ENCODE results near the gene DLG2. TPM values are rescaled to one million over a fixed set of nuclear protein-coding genes. Genes with fewer than 3 reads are reported as not detected.

The DLG2 gene
- total RNA-seq, 1 donor from 2014 or later, result 0.17 TPM

DNA sequence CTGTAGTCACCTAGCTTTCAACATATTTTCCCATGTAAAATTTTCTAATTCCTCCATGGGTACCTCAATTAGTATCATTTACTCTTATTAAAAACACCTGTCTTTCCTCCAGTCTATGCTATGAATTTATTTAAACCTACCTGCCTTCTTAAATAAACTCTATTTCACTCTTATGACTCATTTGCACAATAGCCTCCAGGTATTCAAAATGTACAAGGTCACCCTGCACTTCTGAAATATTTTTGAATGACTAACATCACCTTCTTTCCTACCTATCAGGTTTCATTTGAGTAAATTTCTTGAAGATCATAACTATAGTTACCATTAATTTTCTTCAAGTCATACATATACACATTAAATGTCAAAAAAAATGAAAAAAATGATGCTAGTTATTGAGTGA is 939.7 kb downstream of the DLG2 start:
- TF ChIP-seq, protein P1, sequence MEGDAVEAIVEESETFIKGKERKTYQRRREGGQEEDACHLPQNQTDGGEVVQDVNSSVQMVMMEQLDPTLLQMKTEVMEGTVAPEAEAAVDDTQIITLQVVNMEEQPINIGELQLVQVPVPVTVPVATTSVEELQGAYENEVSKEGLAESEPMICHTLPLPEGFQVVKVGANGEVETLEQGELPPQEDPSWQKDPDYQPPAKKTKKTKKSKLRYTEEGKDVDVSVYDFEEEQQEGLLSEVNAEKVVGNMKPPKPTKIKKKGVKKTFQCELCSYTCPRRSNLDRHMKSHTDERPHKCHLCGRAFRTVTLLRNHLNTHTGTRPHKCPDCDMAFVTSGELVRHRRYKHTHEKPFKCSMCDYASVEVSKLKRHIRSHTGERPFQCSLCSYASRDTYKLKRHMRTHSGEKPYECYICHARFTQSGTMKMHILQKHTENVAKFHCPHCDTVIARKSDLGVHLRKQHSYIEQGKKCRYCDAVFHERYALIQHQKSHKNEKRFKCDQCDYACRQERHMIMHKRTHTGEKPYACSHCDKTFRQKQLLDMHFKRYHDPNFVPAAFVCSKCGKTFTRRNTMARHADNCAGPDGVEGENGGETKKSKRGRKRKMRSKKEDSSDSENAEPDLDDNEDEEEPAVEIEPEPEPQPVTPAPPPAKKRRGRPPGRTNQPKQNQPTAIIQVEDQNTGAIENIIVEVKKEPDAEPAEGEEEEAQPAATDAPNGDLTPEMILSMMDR (conservative IDR thresholded peaks at IDR 0.05; ENCODE audit: low read depth, low read length), result no peak
- no peak overlapping the region for H3K4me3 ChIP-seq (ENCODE audit: low read depth, low read length)
- no peak for DNase-seq (ENCODE audit: low read depth)

DNA sequence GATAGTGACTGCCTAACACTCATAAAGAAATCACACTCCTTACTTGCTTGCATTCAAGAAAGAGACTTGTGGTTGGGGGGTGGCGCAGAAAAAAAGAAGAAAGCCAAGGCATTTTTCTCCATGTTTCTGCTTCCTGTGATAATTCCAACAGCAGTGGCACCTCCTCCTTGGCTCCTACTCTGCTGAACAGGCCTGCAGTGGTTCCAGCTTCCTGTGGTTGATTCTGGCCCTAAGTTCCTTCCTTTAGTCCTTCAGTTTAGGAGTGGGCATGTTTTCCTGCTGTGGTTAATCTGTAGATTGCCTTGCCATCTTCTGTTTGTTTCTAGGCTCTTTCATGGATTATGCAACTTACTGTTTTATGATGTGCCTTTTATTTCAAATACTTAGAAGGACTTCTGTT is 940.4 kb downstream of the DLG2 start:
- DNase-seq (ENCODE audit: low read depth), result no peak
- TF ChIP-seq, protein P1 (conservative IDR thresholded peaks at IDR 0.05; ENCODE audit: low read depth, low read length), result no peak
- no peak overlapping the region for H3K4me3 ChIP-seq (ENCODE audit: low read depth, low read length)

DNA sequence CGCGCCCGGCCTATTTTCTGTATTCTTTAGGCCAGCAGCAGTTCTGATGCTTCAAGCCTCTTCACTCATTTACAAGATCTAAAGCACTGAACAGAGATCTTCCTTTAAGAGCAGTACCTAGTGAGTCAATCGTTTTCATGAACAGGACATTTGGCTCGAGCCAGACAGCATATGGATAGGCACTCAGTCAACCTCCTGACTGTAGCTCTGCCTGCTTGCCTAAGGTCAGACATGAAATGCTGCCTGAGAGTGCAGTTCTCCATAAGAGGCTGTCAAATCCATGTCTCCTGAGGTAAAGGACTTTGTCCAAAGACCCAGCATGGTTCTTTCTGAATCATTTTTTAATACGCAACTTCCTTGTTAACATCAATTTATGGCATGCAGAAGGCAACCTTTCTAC is 941.2 kb downstream of the DLG2 start:
- no peak for DNase-seq (ENCODE audit: low read depth)
- TF ChIP-seq, protein P1 (conservative IDR thresholded peaks at IDR 0.05; ENCODE audit: low read depth, low read length), result no peak

GRCh38 chr11:84685149-84685548 is 942.0 kb downstream of the DLG2 start:
- no peak for DNase-seq (ENCODE audit: low read depth)
- TF ChIP-seq, protein P1 (conservative IDR thresholded peaks at IDR 0.05; ENCODE audit: low read depth, low read length), result no peak
- no peak overlapping the region for H3K4me3 ChIP-seq (ENCODE audit: low read depth, low read length)

More for the DNA sequence above, 941.2 kb downstream of the DLG2 start:
- no peak overlapping the region for H3K4me3 ChIP-seq (ENCODE audit: low read depth, low read length)

GRCh38 chr11:84681456-84681855 is 945.7 kb downstream of the DLG2 start:
- H3K4me3 ChIP-seq (ENCODE audit: low read depth, low read length), result no peak overlapping the region
- DNase-seq (ENCODE audit: low read depth), result no peak
- TF ChIP-seq, protein P1 (conservative IDR thresholded peaks at IDR 0.05; ENCODE audit: low read depth, low read length), result no peak

DNA sequence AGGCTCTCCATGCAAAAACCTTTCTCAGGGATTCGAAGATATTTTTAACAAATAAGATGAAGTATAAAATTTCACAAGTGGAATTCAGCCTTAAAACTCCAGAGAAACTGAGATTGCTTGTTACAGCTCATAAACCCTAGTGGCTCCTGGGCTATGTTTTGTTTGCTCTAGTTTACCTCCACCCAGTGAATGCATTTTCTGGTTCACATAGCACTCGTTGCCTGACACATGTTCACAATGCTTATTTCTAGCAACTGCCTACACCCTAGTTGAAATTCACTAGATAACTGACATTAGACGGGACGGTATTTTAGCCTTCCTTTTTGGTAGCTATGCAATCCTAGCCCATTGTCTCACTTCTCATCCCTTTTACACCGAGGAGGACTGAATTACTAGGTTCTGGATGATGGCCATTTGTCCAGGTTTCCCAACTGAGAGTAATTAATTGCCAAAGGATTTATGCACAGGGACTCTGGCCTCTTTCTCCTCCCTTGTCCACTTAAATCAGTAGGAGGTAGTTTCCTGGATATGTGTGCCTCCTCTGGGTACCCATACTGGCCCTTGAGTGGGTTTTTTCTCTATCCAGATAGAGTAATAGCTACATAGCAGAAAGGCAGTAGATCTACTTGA is 951.6 kb downstream of the DLG2 start:
- H3K4me3 ChIP-seq (ENCODE audit: low read depth, low read length), result no peak overlapping the region
- TF ChIP-seq, protein P1 (conservative IDR thresholded peaks at IDR 0.05; ENCODE audit: low read depth, low read length), result no peak
- no peak for DNase-seq (ENCODE audit: low read depth)

DNA sequence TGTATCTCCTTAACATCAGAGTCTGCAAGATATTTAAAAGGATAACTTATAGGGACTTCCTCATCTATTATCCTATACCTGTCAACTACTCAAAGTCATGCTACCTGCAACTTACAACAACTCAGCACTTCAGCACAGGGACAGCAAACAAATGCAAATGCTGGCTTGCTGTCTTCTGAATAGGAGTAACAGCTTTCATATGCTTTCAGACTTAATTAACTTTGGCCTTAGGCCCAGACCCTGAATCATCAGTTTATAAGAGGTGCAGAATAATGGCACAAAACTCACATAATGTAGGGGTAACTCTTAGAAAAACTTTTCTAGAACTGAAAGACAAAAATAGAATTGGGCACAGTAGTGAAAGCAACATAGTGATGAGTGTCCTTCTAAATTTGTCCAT is 953.4 kb downstream of the DLG2 start:
- no peak overlapping the region for H3K4me3 ChIP-seq (ENCODE audit: low read depth, low read length)
- TF ChIP-seq, protein P1 (conservative IDR thresholded peaks at IDR 0.05; ENCODE audit: low read depth, low read length), result no peak
- peak; percentile 27 for DNase-seq (ENCODE audit: low read depth)

All from epithelial cell of proximal tubule (primary cell).